Gastrocnemius medialis (tissue), 4 donors: Measurements from ENCODE around the gene TLE4.

Experiments
- POLR2A ChIP-seq, 2 donors: fragments of 450-650 bp; IDR thresholded peaks; one replicate each; pipeline ENCODE4 v1.6.1; 2017; ENCODE audit warnings: antibody characterized with exemption in 2 of 2, mild to moderate bottlenecking in 2 of 2, moderate library complexity in 2 of 2
- TF ChIP-seq, protein P1 (sequence below), 5 experiments: fragments of 450-650 bp in 3 of 5; fragments of 200-600 bp in 2 of 5; sonication (generic) in 2 of 5; IDR thresholded peaks in 4 of 5; conservative IDR thresholded peaks in 1 of 5; 1 replicate in 4 of 5; 2 replicates in 1 of 5; pipeline ENCODE4 v1.5.1; 2016 to 2019; ENCODE audit warnings: antibody characterized with exemption in 5 of 5, mild to moderate bottlenecking in 3 of 5, moderate library complexity in 3 of 5

GRCh38 chr9:79642671-79643070 is 70.9 kb downstream of the TLE4 start:
- TF ChIP-seq, protein P1, sequence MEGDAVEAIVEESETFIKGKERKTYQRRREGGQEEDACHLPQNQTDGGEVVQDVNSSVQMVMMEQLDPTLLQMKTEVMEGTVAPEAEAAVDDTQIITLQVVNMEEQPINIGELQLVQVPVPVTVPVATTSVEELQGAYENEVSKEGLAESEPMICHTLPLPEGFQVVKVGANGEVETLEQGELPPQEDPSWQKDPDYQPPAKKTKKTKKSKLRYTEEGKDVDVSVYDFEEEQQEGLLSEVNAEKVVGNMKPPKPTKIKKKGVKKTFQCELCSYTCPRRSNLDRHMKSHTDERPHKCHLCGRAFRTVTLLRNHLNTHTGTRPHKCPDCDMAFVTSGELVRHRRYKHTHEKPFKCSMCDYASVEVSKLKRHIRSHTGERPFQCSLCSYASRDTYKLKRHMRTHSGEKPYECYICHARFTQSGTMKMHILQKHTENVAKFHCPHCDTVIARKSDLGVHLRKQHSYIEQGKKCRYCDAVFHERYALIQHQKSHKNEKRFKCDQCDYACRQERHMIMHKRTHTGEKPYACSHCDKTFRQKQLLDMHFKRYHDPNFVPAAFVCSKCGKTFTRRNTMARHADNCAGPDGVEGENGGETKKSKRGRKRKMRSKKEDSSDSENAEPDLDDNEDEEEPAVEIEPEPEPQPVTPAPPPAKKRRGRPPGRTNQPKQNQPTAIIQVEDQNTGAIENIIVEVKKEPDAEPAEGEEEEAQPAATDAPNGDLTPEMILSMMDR (IDR thresholded peaks at IDR 0.05 in 4 of 5, conservative IDR thresholded peaks at IDR 0.05 in 1 of 5) = no peak
- no peak for TF ChIP-seq POLR2A (IDR thresholded peaks at IDR 0.05)
